Activated T-helper 1 cell treated with anti-CD3 and anti-CD28 coated beads, Interleukin-2, amount 50 U/mL, for 16 hours (primary cell): ENCODE measurements around the gene TEX13C.
"Not testable (repeated sequence)": the region's sequence is repeated elsewhere in the genome, so short reads cannot be mapped to it uniquely, and the experiment has no call there.

ENCODE experiments used
- DNase-seq, 2 donors: peaks; one replicate each; pipeline ENCODE4 v3.0.0-alpha.2; 2020; ENCODE audit warnings: low read depth in 1 of 2, low spot score in 1 of 2

The TEX13C gene

DNA sequence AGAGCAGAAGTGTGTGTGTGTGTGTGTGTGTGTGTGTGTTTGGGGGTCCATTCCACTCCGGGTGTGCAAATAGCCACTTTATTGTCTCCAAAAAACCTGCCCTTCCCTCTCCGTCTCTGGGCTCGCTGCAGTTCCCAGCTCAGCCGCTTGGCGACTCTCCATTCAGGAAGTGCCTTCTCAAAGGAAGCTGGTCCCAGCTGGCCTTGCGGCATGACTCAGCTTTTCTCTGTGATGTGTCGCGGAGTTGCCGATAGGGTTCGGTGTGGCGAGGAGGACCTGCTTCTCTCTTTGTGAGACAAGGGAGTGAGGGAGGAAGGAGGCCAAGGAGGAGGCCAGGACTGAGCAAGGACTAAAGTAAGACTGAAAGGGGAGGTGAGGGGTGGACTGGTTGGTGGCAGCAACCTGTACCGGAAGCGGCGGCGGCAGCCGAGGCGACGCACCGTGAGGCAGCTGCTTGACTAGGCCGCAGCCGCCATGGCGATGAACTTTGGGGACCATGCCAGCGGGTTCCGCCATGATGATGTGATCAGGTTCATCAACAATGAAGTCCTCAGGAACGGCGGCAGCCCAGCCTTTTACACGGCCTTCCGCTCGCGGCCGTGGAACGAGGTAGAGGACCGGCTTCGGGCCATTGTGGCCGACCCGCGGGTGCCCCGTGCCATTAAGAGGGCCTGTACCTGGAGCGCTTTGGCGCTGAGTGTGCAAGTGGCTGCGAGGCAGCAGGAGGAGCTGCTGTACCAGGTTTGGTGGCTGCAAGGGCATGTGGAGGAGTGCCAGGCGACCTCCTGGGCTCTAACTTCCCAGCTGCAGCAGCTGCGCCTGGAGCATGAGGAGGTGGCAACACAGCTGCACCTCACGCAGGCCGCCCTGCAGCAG, at the start of gene TEX13C:
Gene TEX13C (plus strand): TSS at position 226 of the 876 bp plus-strand sequence. CDS start 249 bp downstream, at position 475.
- no peak for DNase-seq

DNA sequence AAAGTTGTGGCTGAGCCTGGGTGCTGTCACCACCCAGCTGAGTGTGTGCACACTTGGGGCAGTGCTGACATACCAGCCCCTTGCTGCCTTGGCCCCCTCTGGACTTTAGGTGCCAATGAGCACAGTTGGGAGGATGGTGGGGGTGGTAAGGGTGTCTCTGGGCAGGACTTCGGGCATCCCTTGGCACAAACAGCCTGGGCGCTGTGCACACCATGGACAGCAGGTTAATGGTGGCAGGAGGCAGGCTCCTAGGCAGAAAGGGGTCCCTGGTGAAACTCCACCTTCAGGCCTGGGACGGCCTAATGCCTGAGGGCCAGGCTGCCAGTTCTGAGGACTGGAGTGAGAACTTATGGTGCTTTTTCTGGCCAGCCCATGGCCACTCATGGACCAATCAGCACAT, 32.4 kb upstream of the TEX13C start:
- DNase-seq: no peak

DNA sequence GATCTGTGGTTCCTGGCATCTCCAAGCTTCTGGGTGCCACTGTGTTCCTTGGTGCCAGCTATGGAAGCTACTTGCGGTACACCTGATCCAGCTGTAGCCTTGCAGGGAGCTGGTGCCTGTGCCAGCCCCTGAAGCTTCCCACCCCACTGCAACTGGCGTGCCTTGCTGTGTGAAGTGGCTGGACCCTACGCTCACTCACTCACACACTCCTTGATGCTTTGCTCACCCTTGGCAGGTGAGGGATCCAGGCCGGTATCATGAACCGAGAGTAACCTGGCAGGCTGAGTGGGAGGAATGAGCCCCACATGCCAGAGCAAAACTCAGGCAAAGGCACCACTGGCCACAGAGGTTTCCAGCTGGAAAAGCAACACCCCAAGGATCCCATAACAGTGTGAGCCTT, 31.3 kb upstream of the TEX13C start:
- DNase-seq: no peak

DNA sequence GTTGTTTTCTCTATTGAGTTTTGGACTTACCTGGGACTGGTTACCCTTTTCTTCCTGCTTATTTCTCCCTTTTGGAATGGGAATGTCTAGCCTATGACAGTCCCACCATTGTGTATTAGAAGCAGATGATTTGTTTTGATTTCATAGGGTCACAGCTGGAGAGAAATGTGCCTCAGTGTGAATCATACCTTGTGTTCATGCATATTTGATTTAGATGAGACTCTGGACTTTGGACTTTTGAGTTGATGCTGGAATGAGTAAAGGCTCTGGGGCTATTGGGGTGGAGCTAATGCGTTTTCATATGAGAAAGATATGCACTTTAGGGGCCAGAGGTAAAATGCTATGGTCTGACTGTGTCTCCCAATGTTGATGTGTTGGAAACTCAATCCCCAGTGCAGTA, 30.5 kb upstream of the TEX13C start:
- DNase-seq: no peak

DNA sequence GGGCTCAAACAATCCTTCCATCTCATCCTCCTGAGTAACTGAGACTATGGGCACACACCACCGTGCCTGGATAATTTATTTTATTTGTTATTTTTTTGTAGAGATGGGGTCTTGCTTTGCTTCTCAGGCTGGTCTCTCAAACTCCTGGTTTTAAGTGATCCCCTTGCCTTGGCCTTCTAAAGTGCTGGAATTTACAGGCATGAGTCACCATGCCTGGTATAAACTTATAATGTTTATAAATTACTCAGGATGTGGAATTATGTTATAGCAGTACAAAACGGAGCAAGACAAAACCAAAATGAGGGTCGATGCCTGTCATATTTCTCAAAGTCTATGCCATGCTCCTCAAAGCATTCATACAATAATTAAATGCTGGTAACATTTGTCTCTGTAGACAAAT, 29.8 kb upstream of the TEX13C start:
- DNase-seq: no peak

DNA sequence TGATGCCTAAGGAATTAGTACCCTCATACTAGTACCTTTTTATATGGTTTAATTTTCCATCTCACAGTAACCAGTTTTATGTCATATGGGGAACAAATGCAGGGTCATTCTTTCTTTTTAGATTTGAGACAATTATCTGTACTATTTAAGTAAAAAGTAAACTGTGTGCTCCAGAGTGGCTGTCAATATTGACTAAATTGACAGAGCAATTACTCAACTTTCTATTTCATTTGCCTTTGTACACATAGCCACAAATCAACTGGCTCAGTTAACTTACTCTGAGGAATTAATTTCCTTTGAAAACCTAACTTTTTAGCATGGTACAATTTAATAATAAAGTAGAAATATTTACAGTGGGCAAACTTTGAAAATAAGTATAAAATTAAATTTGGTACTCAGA, 28.5 kb upstream of the TEX13C start:
- DNase-seq: no peak

DNA sequence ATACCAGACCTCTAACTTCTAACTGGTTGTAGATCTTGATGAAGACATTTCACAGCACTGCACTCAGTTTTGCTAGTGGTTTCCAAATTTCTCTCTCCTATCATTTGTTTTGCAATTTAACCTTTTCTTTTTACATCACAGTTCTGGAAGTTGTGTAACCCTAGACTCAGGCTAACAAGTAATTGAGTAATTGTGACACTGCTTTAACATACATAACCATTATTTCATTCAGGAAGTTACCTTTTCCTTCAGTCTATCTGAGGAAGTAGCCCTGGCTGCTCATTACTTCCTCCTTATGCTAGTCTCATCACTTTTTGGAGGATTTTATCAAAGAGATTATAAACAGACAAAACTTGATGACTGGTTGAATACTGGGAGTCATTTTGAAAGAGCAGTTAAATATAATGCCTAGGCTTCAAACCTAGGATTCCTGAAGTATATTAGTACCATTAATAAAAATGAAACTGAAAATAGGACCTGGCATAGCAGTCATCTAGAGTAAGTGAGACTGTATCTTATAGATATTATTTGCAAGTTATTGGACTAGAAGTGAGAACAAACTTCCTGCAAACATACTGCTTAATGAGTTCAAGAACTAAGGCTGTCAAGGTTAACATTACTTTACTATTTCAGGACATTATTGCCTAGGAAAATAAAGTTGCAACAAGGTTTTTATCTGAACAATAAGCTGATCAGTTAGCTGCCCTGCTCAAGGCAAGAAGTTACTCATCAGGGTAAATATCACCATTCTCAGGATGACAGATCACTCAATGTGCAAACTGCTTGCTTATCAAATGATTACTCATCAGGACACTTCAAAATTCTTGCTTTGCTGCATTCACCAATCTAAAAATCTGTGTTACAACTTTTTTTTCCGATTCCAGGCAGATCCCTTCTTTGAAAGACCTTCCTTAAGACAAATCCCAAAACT, 25.6 kb upstream of the TEX13C start:
- no peak for DNase-seq

DNA sequence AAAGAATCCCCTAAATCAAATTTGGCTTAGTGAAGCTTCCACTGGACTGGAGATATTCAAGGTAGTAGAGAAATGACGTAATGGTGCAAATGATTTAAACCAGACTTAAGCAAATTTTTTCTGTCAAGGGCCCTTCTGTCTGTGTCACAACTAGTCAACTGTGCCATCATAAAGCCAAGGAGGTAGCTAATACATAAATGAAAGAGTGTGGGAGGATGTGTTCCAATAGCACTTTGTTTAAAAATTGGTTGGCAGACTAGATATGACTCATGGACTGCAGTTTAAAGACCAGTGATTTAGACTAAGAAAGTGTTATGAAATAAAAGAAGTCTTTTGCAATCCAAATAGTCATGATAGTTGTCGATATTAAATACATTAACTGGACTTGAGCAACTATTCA, 24.3 kb upstream of the TEX13C start:
- DNase-seq: no peak

DNA sequence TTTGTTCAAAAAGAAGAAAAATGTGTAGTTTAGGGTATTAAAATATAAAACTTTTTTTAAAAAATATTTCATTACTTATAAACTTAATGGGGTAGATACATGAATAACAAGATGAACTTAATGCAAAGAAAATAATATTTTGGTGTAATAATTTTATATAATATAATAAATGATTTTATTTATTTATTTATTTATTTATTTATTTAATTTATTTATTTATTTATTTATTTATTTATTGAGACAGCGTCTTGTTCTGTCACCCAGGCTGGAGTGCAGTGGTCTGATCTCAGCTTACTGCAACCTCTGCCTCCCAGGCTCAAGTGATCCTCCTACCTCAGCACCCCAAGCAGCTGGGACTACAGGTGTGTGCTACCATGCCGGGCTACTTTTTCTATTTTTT, 20.8 kb upstream of the TEX13C start:
- DNase-seq: no peak

DNA sequence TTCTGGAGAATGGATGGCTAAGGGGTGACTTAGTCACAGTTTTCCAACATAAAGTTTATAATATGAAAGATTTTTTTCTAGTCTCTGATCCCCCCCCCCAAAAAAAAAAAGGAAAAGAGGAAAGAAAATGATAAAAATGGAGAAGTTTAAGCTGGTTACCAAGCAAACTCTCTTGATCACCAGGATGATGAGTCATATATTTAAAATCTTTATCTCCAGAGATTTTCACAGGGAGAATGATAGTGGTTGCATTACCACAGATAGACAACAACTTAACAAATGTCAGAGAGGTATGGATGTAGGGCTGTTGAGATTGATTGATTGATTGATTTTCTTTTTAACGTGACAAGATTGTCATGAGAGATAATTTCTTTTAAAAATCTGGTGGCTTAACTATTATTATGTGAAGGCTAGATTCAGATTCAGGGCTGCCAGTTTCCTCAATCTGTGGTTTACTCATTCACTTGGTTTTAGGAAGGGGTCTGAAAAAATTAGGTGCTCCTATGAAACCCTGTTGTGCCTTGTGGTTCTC, 13.3 kb upstream of the TEX13C start:
- DNase-seq: no peak

DNA sequence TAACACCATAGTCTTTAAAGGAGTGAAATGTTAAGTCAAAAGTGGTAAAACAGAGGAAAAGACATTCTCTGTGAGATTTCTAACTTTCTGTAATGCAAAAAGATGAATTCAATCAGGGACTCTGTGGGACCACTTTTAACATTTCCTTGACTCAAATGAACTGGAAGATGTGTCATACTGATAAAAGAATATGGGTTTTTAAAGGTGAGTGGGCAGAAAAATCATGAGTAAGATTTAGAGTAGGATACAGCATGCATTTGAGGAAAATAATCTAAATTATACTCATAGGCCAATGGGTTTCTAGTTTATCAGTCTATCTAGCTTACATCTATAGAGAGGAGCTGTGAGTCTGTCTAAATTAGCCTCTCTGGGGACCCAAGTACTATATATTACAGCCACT, 11.0 kb upstream of the TEX13C start:
- no peak for DNase-seq

DNA sequence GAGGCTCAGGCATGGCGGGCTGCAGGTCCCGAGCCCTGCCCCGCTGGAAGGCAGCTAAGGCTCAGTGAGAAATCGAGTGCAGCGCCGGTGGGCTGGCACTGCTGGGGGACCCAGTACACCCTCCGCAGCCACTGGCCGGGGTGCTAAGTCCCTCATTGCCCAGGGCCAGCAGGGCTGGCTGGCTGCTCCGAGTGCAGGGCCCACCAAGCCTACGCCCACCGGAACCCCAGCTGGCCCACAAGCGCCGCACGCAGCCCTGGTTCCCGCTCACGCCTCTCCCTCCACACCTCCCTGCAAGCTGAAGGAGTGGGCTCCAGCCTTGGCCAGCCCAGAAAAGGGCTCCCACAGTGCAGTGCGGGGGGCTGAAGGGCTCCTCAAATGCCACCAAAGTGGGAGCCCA, 505 bp upstream of the TEX13C start:
- not testable (repeated sequence) for DNase-seq

DNA sequence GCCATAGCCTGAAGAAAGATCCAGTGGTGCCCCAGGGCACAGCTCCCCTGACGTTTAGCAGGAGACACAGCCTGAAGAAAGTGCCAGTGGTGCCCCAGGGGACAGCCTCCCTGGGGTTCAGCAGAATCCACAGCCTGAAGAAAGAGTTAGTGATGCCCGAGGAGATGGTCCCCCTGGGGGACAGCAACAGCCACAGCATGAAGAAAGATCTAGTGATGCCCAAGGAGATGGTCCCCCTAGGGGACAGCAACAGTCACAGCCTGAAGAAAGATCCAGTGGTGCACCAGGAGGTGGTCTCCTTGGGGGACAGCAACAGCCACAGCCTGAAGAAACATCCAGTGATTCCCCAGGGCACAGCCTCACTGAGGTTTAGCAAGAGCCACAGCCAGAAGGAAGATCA, 2.8 kb downstream of the TEX13C start:
- no peak for DNase-seq

DNA sequence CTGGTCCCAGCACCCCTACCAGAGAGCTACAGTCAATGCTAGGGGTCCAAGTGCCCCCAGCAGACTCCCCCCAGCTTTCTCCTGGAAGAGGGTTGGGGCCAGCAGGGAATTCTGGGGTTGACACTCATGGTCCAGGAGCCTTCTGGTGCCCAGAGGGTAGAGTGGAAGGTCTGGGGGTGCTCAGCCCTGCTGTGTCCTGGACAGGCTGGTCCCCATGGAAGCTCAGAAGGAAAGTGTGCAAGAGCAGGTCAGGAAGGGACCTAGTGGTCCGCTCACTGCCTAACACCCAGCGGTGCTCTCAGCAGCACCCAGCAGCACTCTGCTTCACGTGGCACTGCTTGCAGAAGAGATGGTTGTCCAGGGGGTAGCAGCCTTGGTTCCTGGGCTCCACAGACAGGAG, 6.9 kb downstream of the TEX13C start:
- no peak for DNase-seq

DNA sequence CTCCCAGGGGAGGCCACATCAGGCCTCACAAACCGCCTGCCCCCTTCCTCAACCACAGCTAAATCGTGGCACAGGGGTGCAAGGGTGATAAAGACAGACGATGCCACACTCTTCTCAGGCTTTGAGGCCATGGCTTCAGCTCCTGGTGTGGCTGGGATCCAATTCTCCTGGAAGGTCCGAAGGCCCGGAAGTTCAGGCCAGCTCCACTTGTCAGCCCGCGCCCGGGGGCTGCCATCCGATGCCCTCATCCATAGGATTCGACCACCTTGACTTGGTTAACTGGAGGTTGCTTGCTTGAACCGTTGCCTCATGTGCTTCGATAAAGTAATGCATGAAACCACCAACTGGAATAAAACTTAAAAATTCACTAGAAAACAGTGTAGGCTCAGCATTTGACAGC, 8.2 kb downstream of the TEX13C start:
- DNase-seq: no peak

DNA sequence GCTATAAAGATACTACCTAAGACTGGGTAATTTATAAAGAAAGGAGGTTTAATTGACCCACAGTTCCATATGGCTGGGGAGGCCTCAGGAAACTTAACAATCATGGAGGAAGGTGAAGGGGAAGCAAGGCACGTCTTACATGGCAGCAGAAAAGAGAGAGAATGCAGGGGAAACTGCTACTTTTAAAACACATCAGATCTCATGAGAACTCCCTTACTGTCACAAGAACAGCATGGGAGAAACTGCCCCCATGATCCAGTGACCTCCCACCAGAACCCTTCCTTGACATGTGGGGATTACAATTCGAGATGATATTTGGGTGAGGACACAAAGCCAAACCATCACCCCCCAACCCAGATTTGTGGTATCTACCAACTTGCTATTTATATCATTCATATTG, 13.9 kb downstream of the TEX13C start:
- DNase-seq: no peak

DNA sequence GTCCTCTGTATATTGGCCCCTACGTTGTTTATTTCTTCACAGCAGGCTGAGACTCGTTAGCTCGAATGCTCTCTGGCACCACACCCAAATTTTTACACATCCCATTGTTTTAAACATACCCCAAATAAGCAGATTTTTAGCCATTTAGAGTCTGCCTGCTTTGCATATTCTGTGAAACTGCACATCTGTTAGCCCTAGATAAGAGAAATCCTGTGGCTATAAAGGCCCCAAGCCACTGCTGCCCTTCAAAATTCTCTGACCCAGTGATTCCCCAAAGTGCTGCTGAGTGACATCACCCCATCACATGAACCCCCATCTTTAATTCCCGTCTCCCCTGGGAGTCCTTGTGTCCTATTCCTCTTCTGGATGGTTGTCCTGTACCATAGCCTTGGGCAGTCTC, 20.8 kb downstream of the TEX13C start:
- no peak for DNase-seq

DNA sequence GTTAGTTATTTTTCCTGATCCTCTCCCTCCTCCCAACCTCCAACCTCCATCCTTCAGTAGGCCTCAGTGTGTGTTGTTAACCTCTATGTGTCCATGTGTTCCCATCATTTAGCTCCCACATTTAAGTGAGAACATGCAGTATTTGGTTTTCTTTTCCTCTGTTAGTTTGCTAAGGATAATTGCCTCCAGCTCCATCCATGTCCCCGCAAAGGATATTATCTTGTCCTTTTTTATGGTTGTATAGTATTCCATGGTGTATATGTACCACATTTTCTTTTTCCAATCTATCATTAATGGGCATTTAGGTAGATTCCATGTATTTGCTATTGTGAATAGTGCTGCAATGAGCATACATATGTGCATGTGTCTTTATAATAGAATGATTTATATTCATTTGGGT, 54.5 kb downstream of the TEX13C start:
- DNase-seq: no peak
